HCT116 (cell line): Measurements from ENCODE around the gene CRYBA4. TPM values are rescaled to one million over a fixed set of nuclear protein-coding genes. Genes with fewer than 3 reads are reported as not detected.

Experiments
- ATAC-seq: fragments of 200-7000 bp; cut with Tn5 transposase; 2 replicates; pipeline ENCODE4 v1.9.1; 2020; ENCODE audit warnings: mild to moderate bottlenecking, moderate library complexity
- BruUV-seq: library from RNA; stranded (reverse); fragments of 400-500 nt; replicated peaks from 2 replicates; lab custom pipeline; 2021; lab: Mats Ljungman, UMichigan
- CTCF ChIA-PET: fragments of 300-600 bp; sonication (Branson Sonifier 250); formaldehyde crosslinking; loops from one replicate; lab custom pipeline; 2021; ENCODE audit warnings: antibody characterized with exemption; lab: Charles Lee
- POLR2A ChIA-PET: fragments of 300-600, 350-600 bp; sonication (Branson Sonifier 250); formaldehyde crosslinking; loops from one replicate; lab custom pipeline; 2021; ENCODE audit warnings: antibody characterized with exemption; lab: Charles Lee
- RAD21 ChIA-PET, 2 experiments: fragments of 300-600 bp; sonication (Branson Sonifier 250); formaldehyde crosslinking; loops; one replicate each; lab custom pipeline; 2023; ENCODE audit warnings: low total read pairs in 2 of 2; ENCODE audit not compliant: uncharacterized antibody in 2 of 2, unreplicated experiment in 2 of 2, low non-redundant PET in 1 of 2; lab: Charles Lee
- DNase-seq: peaks from one replicate; pipeline ENCODE4 v3.0.0-alpha.2; 2010; ENCODE audit warnings: low read depth, low spot score
- H2AFZ ChIP-seq: fragments of 200-600 bp; shearing (Covaris generic), sonication (generic); 2 replicates; pipeline ENCODE4 v1.6.1; 2017; ENCODE audit warnings: low read depth, mixed run types, mixed read lengths, antibody characterized with exemption, low read length; ENCODE audit not compliant: poor library complexity, severe bottlenecking
- H3K27ac ChIP-seq: 2 replicates; pipeline ENCODE4 v1.5.1; 2012; ENCODE audit warnings: low read depth, low read length
- H3K27me3 ChIP-seq: fragments of 200-600 bp; sonication (generic); 2 replicates; pipeline ENCODE4 v1.6.1; 2016; ENCODE audit warnings: mixed run types, low read length, mixed read lengths; ENCODE audit not compliant: insufficient read depth
- H3K36me3 ChIP-seq, 2 experiments: fragments of 200-500 bp in 1 of 2; fragments of 200-600 bp in 1 of 2; sonication (Bioruptor generic) in 1 of 2; sonication (generic) in 1 of 2; 2 replicates each; pipeline versions ENCODE4 v1.5.1 to v1.6.1; 2014 to 2016; ENCODE audit warnings: low read length in 2 of 2, inconsistent platforms in 1 of 2, mixed read lengths in 1 of 2, mixed run types in 1 of 2; ENCODE audit not compliant: insufficient read depth in 2 of 2, control insufficient read depth in 1 of 2
- H3K4me1 ChIP-seq, 2 experiments: fragments of 200-600 bp in 1 of 2; sonication (generic) in 1 of 2; 2 replicates each; pipeline versions ENCODE4 v1.5.1 to v1.6.1; 2012 to 2017; ENCODE audit warnings: low read length in 2 of 2, inconsistent platforms in 1 of 2, mild to moderate bottlenecking in 1 of 2, mixed read lengths in 1 of 2, mixed run types in 1 of 2, moderate library complexity in 1 of 2; ENCODE audit not compliant: insufficient read depth in 2 of 2, control insufficient read depth in 1 of 2
- H3K4me2 ChIP-seq: fragments of 200-600 bp; sonication (generic); 2 replicates; pipeline ENCODE4 v1.6.1; 2017; ENCODE audit warnings: mixed run types, low read length, mixed read lengths
- H3K4me3 ChIP-seq, 2 experiments: fragments of 200-600 bp in 1 of 2; sonication (generic) in 1 of 2; replicated peaks in 1 of 2; 2 replicates each; pipeline ENCODE4 v1.5.1; 2011 to 2016; ENCODE audit warnings: low read length in 2 of 2, control low read depth in 1 of 2, low read depth in 1 of 2, mild to moderate bottlenecking in 1 of 2, mixed read lengths in 1 of 2, mixed run types in 1 of 2
- H3K79me2 ChIP-seq: fragments of 200-600 bp; sonication (generic); 2 replicates; pipeline ENCODE4 v1.6.1; 2017; ENCODE audit warnings: mild to moderate bottlenecking, mixed run types, low read length, moderate library complexity, mixed read lengths; ENCODE audit not compliant: insufficient read depth
- H3K9ac ChIP-seq: fragments of 200-600 bp; sonication (generic); 2 replicates; pipeline ENCODE4 v1.6.1; 2016; ENCODE audit warnings: low read length, mixed read lengths
- H3K9me2 ChIP-seq: fragments of 200-600 bp; sonication (generic), shearing (Covaris generic); 2 replicates; pipeline ENCODE4 v1.6.1; 2017; ENCODE audit warnings: mixed run types, mild to moderate bottlenecking, moderate library complexity; ENCODE audit not compliant: insufficient read depth
- H3K9me3 ChIP-seq, 2 experiments: fragments of 200-500 bp in 1 of 2; fragments of 200-600 bp in 1 of 2; sonication (Bioruptor generic) in 1 of 2; sonication (generic) in 1 of 2; 2 replicates each; pipeline ENCODE4 v1.6.1; 2014 to 2017; ENCODE audit warnings: low read length in 2 of 2, mixed read lengths in 2 of 2, inconsistent platforms in 1 of 2, low read depth in 1 of 2, mild to moderate bottlenecking in 1 of 2, mixed run types in 1 of 2, moderate library complexity in 1 of 2; ENCODE audit not compliant: control insufficient read depth in 1 of 2, insufficient read depth in 1 of 2
- H4K20me1 ChIP-seq: fragments of 200-600 bp; sonication (generic), shearing (Covaris generic); 2 replicates; pipeline ENCODE4 v1.6.1; 2017; ENCODE audit warnings: mixed run types, mild to moderate bottlenecking, moderate library complexity; ENCODE audit not compliant: insufficient read depth
- ATF3 ChIP-seq: IDR thresholded peaks from 2 replicates; pipeline ENCODE4 v1.6.1; 2012
- CBX3 ChIP-seq: IDR thresholded peaks from 2 replicates; pipeline ENCODE4 v1.6.1; 2012; ENCODE audit warnings: low read depth
- CEBPB ChIP-seq: IDR thresholded peaks from 2 replicates; pipeline ENCODE4 v1.6.1; 2012; ENCODE audit warnings: low read depth
- EGR1 ChIP-seq: IDR thresholded peaks from 2 replicates; pipeline ENCODE4 v1.6.1; 2012; ENCODE audit warnings: low read depth
- EZH2phosphoT487 ChIP-seq: fragments of 200-600 bp; IDR thresholded peaks from 2 replicates; pipeline ENCODE4 v1.6.1; 2018; ENCODE audit warnings: antibody characterized with exemption, borderline replicate concordance
- FOSL1 ChIP-seq: IDR thresholded peaks from 2 replicates; pipeline ENCODE4 v1.6.1; 2012; ENCODE audit warnings: low read depth
- POLR2AphosphoS5 ChIP-seq: IDR thresholded peaks from 2 replicates; pipeline ENCODE4 v1.6.1; 2011; ENCODE audit warnings: mild to moderate bottlenecking, low read depth, low read length, moderate library complexity
- RAD21 ChIP-seq: IDR thresholded peaks from 2 replicates; pipeline ENCODE4 v1.6.1; 2012; ENCODE audit warnings: low read depth, mild to moderate bottlenecking
- REST ChIP-seq: IDR thresholded peaks from 2 replicates; pipeline ENCODE4 v1.6.1; 2012; ENCODE audit warnings: low read depth
- SIN3A ChIP-seq: IDR thresholded peaks from 2 replicates; pipeline ENCODE4 v1.6.1; 2012; ENCODE audit warnings: low read depth
- SP1 ChIP-seq: IDR thresholded peaks from 2 replicates; pipeline ENCODE4 v1.6.1; 2012; ENCODE audit warnings: low read depth
- SRF ChIP-seq: IDR thresholded peaks from 2 replicates; pipeline ENCODE4 v1.6.1; 2012; ENCODE audit warnings: low read depth
- TCF7L2 ChIP-seq: IDR thresholded peaks from 2 replicates; pipeline ENCODE4 v1.7.0; 2011; ENCODE audit warnings: borderline replicate concordance, inconsistent platforms; ENCODE audit not compliant: insufficient read depth, insufficient read length; ENCODE audit errors: extremely low read depth
- YY1 ChIP-seq: IDR thresholded peaks from 2 replicates; pipeline ENCODE4 v1.6.1; 2011; ENCODE audit warnings: low read length, low read depth, moderate library complexity, mild to moderate bottlenecking; ENCODE audit not compliant: insufficient replicate concordance; ENCODE audit errors: extremely low read depth
- ZNF274 ChIP-seq: fragments of 200-500 bp; sonication (Bioruptor generic); IDR thresholded peaks from 2 replicates; pipeline ENCODE4 v1.6.1; 2014; ENCODE audit warnings: mild to moderate bottlenecking, low read depth, low read length, inconsistent platforms
- intact Hi-C: fragments of 100-400 bp; cut with micrococcal nuclease; formaldehyde crosslinking; loops from 2 replicates; pipeline ENCODE4 v1.10.0; 2022
- total RNA-seq: library from RNA; stranded (reverse); gene quantifications from one replicate; pipeline ENCODE4 v1.2.1, GENCODE V29; 2021; ENCODE audit not compliant: unreplicated experiment
- TF ChIP-seq, protein P1 (sequence below): IDR thresholded peaks from 2 replicates; pipeline ENCODE4 v1.6.1; 2012
- TF ChIP-seq, protein P2 (sequence below), 3 experiments: fragments of 200-600 bp in 1 of 3; sonication (generic) in 1 of 3; IDR thresholded peaks in 2 of 3; conservative IDR thresholded peaks in 1 of 3; 2 replicates each; pipeline ENCODE4 v1.5.1; 2012 to 2017; ENCODE audit warnings: low read depth in 2 of 3, low read length in 2 of 3, antibody characterized with exemption in 1 of 3, borderline replicate concordance in 1 of 3, control low read depth in 1 of 3, mild to moderate bottlenecking in 1 of 3, mixed read lengths in 1 of 3, mixed run types in 1 of 3, moderate library complexity in 1 of 3; ENCODE audit not compliant: insufficient read depth in 1 of 3
- TF ChIP-seq, protein P3 (sequence below): IDR thresholded peaks from 2 replicates; pipeline ENCODE4 v1.6.1; 2011; ENCODE audit warnings: mild to moderate bottlenecking, low read length, moderate library complexity; ENCODE audit not compliant: insufficient replicate concordance; ENCODE audit errors: extremely low read depth

CRYBA4 gene
- total RNA-seq, 1 experiment from 2014 or later, result not detected

GRCh38 chr22:26658671-26659478 is 37.1 kb downstream of the CRYBA4 start:
- peak; percentile 98 for ATAC-seq
- no peaks in the 10 kb centered on the region for H4K20me1 ChIP-seq
- H3K79me2 ChIP-seq, result no peaks in the 10 kb centered on the region
- no TSS peak for BruUV-seq
- peak overlapping the region; percentile 62 for H3K27ac ChIP-seq
- H3K4me2 ChIP-seq, result peak overlapping the region; percentile 96
- H2AFZ ChIP-seq, result peak overlapping the region; percentile 97
- peaks cover 12 to 21% of the 10 kb centered on the region in 2 experiments for H3K4me1 ChIP-seq
- H3K27me3 ChIP-seq, result no peaks in the 10 kb centered on the region
- no peaks in the 10 kb centered on the region for H3K36me3 ChIP-seq
- no peaks in the 10 kb centered on the region for H3K9me2 ChIP-seq
- peak; percentile 88 for DNase-seq
- H3K9ac ChIP-seq, result peak overlapping the region; percentile 46
- POLR2A ChIA-PET, result no interaction called here
- RAD21 ChIA-PET, result no interaction called here
- H3K9me3 ChIP-seq, result no peaks in the 10 kb centered on the region
- CTCF ChIA-PET, result interaction anchor here (1.0 to 1.3 kb wide), 2 partner anchors 10 to 14 kb away, joined by 3 read pairs; no protein-coding TSS in a partner anchor
- H3K4me3 ChIP-seq, result peak overlapping the region; percentile 38 to 61
- intact Hi-C loops, result no loop called here
- TF ChIP-seq, protein P1, sequence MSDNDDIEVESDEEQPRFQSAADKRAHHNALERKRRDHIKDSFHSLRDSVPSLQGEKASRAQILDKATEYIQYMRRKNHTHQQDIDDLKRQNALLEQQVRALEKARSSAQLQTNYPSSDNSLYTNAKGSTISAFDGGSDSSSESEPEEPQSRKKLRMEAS, result peak; percentile 80
- TF ChIP-seq SIN3A, result no peak
- TF ChIP-seq YY1, result no peak
- no peak for TF ChIP-seq EZH2phosphoT487
- TF ChIP-seq EGR1, result no peak
- peak; percentile 52 for TF ChIP-seq SP1
- TF ChIP-seq TCF7L2, result no peak
- TF ChIP-seq, protein P2, sequence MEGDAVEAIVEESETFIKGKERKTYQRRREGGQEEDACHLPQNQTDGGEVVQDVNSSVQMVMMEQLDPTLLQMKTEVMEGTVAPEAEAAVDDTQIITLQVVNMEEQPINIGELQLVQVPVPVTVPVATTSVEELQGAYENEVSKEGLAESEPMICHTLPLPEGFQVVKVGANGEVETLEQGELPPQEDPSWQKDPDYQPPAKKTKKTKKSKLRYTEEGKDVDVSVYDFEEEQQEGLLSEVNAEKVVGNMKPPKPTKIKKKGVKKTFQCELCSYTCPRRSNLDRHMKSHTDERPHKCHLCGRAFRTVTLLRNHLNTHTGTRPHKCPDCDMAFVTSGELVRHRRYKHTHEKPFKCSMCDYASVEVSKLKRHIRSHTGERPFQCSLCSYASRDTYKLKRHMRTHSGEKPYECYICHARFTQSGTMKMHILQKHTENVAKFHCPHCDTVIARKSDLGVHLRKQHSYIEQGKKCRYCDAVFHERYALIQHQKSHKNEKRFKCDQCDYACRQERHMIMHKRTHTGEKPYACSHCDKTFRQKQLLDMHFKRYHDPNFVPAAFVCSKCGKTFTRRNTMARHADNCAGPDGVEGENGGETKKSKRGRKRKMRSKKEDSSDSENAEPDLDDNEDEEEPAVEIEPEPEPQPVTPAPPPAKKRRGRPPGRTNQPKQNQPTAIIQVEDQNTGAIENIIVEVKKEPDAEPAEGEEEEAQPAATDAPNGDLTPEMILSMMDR (IDR thresholded peaks at IDR 0.05 in 2 of 3, conservative IDR thresholded peaks at IDR 0.05 in 1 of 3; ENCODE audit: borderline replicate concordance in 1 of 3, insufficient read depth in 1 of 3, low read depth in 2 of 3, low read length in 2 of 3), result no peak
- TF ChIP-seq CEBPB, result no peak
- no peak for TF ChIP-seq ATF3
- TF ChIP-seq FOSL1, result peak; percentile 68; the same call in 1 of the 2 replicates
- TF ChIP-seq ZNF274, result no peak
- no peak for TF ChIP-seq CBX3
- TF ChIP-seq RAD21, result no peak
- TF ChIP-seq, protein P3, sequence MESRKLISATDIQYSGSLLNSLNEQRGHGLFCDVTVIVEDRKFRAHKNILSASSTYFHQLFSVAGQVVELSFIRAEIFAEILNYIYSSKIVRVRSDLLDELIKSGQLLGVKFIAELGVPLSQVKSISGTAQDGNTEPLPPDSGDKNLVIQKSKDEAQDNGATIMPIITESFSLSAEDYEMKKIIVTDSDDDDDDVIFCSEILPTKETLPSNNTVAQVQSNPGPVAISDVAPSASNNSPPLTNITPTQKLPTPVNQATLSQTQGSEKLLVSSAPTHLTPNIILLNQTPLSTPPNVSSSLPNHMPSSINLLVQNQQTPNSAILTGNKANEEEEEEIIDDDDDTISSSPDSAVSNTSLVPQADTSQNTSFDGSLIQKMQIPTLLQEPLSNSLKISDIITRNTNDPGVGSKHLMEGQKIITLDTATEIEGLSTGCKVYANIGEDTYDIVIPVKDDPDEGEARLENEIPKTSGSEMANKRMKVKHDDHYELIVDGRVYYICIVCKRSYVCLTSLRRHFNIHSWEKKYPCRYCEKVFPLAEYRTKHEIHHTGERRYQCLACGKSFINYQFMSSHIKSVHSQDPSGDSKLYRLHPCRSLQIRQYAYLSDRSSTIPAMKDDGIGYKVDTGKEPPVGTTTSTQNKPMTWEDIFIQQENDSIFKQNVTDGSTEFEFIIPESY, result no peak
- TF ChIP-seq POLR2AphosphoS5, result 0 out of 2 replicates have a peak, but pooled peaks have one; percentile 38
- TF ChIP-seq REST, result no peak
- no peak for TF ChIP-seq SRF
